Ramos (cell line): Measurements from ENCODE around the gene PPP1R18.
"Not testable (repeated sequence)": the region's sequence is repeated elsewhere in the genome, so short reads cannot be mapped to it uniquely, and the experiment has no call there.

Source experiments
- in situ Hi-C: fragments of 300-500 bp; cut with MboI; formaldehyde crosslinking; loops from one replicate; pipeline ENCODE4 v1.14.3; 2022; ENCODE audit warnings: low sequenced_read_pairs; ENCODE audit not compliant: unreplicated experiment

The PPP1R18 gene

DNA sequence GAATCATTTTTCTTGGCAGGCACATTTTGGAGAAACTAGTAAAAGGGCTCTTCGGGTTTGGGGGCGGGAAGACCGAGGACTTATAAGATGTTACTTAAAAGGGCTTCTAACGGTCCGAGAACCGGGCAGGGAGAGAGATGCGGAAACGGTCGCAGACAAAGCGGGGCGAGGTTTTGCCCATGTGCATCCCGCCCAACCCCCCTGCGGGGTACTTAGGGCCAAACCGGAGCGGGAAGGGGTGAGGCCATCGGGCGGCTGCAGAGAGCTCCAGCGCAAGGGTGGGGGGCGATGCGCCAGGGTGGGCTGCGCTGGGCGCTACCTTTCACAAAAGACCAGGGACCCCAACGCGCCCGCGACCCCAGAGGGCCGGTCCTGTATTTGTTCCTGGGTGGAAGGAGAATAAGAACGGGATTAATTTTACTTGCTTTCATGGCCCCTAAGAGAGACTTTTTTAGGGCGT is 34.3 kb upstream of the PPP1R18 start:
- in situ Hi-C loops: no loop called here

DNA sequence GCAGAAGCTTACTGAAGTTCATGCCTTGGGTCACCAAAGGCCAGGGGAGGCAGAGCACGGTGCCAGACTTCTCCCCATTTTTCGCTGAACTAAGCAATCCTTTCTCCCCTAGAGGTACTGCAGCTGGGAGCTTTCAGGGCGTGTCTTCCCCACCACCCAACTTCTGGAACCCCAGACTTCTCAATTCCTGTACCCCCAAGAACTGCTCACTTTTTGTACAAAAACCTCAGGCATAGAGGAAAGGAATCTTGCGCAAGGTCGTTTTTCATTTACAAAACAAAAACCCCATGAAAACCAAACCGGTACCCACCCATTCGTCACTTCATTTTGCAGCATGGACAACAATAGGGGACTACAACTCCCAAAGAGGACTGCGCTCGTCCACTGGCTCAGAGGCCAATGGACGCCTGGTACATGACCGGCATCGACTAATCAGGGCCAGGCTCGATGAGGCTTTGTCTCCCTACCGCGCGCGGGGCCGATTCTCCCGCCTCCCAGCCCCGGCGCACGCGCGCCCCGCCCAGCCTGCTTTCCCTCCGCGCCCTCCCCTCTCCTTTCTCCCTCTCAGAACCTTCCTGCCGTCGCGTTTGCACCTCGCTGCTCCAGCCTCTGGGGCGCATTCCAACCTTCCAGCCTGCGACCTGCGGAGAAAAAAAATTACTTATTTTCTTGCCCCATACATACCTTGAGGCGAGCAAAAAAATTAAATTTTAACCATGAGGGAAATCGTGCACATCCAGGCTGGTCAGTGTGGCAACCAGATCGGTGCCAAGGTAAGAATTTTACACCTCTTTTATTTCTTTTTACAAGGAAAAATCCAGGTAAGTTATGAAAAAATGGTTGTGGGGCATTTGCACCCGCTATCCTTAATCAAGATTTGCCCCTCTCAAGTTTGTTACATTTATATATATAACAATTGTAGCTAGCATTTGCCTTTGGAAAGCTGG is 33.6 kb upstream of the PPP1R18 start, which contains the start of gene TUBB:
TUBB (plus strand) TSS at position 562 of the 947 bp plus-strand sequence; CDS start at position 717, 155 bp downstream.
- in situ Hi-C loops: no loop called here

DNA sequence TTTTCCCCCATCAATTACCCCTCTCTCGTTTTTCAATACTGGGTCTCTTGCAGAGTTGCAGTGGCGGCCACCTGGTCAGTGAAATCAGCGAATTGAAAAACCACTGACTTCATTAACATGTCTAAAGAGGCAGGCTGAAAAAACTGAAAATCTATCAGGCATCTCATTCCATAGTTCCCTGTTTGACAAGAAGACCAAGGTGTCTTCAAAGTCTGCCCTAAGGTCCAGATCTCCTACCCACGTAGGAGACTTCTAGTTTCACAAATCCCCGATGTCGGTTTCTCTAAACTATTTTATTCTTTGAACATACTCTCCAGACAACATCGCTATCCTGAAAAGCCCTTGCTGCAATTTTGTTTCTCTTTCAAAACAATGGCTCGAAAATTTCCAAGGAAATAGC is 32.9 kb upstream of the PPP1R18 start:
- in situ Hi-C loops: no loop called here

DNA sequence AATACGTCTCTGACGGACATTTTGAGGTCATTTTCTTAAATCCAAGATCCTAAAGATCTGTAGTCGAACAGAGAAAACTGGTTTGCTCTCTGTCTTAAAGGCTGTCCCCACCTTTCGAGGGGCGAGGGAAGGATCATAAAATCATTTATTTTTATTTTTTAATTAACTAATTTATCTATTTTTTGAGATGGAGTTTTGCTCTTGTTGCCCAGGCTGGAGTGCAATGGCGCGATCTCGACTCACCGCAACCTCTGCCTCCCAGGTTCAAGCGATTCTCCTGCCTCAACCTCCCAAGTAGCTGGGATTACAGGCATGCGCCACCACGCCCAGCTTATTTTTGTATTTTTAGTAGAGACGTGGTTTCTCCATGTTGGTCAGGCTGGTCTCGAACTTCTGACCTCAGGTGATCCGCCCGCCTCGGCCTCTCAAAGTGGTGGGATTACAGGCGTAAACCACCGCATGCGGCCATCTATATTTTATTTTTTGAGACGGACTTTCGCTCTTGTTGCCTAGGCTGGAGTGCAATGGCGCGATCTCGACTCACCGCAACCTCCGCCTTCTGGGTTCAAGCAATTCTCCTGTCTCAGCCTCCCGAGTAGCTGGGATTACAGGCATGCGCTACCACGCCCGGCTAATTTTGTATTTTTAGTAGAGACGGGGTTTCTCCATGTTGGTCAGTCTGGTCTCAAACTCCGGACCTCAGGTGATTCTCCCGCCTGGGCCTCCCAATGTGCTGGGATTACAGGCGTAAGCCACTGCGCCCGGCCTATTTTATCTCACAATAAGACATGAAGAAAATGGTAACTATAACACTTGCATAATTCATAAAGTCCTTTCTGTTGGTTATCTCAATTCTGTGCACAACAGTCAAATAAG is 31.6 kb upstream of the PPP1R18 start:
- in situ Hi-C loops: not testable (repeated sequence)

DNA sequence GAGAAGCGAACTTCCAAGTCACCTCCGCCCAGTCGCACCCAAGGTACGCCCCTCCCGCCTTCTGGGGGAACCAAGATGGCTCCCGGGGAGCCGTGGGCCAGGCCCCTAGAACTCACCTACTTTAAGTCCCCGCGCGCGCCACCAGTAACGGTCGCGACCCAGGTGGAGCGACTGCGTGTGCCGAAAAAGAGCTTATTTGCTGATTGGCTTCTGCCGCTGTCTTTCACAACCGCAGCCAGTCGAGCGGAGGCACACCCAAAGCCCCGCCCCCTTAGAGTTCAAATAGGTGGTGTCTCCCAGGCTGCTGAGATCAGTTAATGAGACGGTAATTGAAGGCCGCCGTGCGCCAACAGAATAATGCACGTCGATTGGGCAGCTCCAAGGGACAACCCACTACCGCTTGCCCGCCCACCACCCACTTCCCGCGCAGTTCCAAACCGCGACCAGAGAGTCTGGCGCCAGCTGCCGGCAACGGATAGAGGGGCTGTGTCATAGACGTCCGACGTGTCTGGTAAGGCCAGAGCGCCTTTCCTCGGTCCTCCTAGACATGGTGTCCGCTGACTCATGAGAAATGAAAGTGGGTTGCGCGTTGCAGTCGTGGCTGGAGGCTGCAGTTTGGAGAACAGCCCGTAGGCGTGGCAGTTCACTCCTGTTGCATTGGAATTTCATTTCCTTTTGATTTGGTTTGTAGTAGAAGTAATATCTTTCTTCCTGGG is 30.8 kb upstream of the PPP1R18 start, which contains the start of gene MDC1:
MDC1 (minus strand) TSS at position 153 of the 716 bp plus-strand sequence. CDS start 2,106 bp downstream, outside the sequence.
- in situ Hi-C loops: no loop called here

DNA sequence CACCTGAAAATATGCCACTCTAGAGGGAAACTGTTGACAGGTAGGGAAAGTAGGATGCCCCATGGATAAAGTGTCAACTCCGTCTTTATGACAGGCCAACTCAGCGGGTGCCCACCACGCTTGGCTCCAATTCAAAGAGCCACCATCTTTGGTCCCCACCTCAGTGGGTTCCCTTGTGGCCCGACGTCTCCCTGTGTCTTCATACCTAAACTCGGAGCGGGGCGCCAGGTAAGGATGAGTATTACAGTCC is 30.4 kb upstream of the PPP1R18 start:
- in situ Hi-C loops: no loop called here

DNA sequence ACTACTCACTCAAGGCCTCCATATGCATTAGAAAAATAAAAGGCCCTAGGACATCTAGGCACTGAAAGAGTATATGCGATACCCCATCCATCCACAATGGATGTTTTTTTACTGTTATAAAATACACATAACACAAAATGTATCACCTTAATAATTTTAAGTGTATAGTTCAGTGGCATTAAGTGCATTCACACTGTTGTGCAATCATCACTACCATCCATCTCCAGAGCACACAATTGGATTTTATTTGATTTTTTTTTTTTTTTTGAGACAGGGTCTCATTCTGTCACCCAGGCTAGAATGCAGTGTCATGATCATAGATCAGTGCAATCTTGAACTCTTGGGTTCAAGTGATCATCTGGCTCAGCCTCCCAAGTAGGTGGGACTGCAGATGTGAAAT is 27.8 kb upstream of the PPP1R18 start:
- in situ Hi-C loops: no loop called here

DNA sequence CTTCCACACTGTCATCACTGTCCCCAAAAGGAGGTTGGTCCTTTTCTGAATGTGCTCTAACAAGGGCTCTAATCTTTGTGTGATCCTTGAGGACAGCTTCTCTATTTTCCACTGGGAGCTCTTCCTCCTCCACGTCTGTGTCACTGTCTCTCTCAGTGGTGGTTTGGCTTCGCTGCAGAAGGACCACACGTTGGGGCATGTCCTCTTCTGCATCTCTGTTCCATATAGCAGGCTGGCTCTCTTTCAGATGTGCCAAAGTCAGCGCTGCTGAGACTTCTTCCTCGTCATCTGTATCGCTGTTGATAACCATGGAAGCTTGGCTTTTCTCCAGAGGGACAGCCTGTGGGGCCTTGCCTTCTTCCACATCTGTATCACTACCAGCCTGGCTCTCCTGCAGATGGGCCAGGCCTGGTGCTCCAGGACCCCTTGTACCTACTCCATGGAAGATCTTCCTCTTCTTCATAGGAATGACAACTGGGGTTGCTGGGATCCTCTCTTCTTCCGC is 26.0 kb upstream of the PPP1R18 start:
- in situ Hi-C loops: no loop called here

DNA sequence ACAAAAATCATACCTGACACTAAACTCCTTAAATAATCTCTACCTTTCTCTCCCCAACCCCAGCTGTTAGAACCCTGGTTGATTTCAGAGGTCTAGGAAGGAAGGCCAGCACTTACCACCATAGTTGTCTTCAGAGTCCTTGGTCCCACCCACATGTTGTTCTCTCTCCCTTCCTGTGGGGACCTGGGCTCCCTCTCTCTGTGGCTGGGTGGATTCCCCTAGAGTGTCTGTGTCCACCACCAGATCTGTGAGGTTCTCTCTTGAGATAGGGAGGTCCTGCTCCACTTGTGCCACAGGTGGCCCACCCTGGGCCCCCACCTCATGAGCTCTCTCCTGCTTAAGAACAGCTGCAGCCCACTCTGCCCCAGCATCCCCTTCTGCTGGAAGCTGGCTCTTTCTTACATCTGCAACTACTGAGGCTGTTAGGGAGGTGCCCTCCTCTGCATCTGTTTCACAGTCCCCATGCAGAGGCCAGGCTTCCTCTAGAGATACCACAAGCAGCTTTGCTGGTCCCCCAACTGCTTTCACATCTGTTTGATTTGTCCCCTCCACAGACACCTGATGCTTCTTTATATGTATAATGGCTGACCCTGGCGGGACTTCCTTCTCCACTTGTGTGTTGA is 25.4 kb upstream of the PPP1R18 start:
- in situ Hi-C loops: no loop called here

DNA sequence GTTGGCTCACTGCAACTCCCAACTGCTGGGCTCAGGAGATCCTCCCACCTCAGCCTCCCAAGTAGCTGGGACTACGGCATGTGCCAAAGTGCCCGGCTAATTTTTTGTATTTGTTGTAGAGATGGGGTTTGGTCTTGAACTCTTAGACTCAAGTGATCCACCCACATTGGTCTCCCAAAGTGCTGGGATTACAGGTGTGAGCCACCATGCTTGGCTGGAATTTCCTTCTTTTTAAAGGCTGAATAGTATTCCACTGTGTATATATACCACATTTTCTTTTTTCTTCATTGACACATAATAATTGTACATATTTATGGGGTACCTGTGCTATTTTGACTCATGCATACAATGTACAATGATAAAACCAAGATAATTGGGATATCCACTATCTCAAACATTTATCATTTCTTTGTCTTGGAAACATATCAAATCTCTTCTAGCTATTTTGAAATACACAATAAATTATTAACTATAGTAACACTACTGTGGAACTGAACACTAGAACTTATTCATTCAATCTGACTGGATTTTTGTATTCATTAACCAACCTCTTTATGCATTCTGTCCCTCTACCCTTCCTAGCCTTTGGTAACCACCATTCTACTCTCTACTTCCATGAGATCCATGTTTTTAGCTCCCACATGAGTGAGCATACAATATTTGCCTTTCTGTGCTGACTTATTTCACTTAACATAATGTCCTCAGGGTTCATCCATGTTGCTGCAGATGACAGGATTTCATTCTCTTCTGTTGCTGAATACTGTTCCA is 22.8 kb upstream of the PPP1R18 start:
- in situ Hi-C loops: no loop called here

DNA sequence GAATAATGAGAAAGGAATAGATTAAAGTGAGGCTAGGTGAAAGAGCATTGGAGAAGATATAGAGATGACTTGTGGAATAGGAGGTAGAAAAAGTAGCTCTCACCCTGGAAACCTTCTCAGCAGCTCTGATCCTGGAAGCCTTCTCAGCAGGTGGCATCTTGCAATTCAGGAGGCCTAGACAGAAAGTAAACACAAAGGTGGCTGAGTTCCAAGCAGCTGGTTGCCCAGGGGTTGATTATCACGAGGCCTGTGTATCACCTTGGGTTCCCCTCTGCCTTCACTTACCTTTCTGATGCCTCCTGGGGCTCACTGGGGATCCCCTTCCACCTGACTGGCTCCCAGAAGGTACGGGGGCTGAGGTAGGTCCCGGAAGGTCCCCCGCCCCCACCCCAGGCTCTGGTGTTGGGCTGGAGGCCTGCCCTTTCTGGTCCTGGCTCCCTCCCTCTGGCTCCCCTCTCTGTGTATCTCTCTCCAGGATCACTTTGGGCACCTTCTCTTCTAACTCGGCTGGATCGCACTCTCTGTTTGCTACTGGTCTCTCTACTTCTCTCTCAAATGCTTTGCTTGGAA is 20.9 kb upstream of the PPP1R18 start:
- in situ Hi-C loops: no loop called here

DNA sequence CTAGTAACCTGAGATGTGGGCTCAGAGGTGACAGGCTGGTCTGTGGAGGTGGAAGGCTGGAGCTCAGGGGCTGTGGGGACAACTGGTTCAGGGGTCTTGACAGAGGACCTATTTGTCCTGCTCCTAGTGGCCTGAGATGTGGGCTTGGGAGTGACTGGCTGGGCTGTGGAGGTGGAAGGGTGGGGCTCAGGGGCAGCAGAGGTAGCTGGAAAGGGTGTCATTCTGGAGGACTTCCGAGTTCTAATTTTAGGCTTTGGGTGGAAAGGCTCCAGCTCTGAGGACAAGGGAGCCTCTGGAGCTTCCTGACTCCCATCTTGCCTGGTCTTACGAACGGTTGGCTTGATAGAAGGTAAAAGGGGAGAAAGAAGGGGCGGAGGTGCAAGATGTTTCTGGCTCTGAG is 19.2 kb upstream of the PPP1R18 start:
- in situ Hi-C loops: no loop called here

DNA sequence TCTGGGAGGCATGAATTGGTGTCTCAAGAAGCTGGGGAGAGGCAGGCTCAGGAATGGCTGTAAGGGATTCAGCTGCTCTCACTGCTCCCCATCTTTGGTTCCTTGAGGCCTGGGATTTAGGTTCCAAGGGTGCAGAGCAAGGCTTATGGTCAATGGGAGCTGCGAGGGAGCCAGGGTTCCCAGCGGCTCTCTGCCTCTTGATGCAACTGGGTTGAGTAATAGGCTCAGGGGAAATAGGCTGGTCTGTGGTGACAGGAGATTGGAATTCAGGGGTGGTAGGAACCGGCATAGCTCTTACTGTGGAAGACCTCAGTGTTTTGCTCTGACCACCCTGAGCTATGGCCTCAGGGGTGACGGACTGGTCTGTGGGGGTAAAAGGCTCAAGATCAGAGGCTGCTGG is 17.4 kb upstream of the PPP1R18 start:
- in situ Hi-C loops: no loop called here

DNA sequence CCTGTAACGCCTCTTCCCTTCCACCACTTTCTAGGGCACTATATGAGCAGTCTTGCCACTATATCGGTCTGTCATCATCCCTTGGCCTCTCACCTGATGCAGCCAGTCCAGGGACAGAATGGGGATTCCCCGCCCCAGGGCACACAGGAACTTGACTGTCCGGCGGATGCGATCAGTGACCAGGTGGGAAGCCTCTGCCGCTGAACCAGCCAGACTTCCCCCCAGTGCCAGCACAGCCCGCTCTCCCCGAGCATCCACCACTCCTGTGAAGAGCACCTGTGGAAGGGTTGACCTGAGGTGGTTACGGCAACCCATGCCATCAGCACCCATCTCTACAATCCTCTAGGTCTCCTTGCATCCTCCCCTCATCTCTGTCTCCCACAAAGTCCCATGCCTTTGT is 16.6 kb upstream of the PPP1R18 start:
- in situ Hi-C loops: no loop called here

DNA sequence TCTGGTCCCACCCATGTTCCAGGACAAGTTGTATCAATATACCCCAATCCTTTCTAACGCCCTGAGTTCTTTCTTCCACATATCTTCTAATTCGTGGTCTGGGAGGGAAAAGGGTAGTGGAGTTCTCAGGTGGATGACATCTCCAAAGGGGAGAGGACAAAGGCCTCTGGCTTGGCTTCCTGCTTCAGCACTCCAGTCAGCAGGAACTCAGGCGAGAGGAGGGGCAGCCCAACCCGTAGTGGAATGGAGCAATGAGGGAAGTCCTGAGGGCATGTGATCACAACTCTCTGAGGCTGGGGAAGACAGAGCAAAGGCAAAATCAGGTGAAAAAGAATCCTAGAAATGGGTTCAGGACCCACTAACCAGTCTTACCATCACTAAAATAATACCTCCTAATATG is 13.9 kb upstream of the PPP1R18 start:
- in situ Hi-C loops: no loop called here

DNA sequence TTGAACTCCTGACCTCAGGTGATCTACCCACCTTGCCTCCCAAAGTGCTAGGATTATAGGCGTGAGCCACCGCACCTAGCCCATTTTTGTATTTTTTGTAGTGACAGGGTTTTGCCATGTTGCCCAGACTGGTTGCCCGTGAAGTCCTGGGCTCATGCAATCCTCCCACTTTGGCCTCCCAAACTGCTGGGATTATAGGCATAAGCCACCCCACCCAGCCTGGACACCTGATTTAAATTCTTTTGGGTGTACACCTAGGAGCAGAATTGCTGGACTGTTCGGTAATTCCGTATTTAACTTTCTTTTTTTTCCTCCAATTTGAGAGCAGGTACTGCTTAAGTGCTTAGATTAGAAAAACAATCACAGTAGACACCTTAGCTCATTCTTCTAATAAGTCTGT is 10.0 kb upstream of the PPP1R18 start:
- in situ Hi-C loops: no loop called here

DNA sequence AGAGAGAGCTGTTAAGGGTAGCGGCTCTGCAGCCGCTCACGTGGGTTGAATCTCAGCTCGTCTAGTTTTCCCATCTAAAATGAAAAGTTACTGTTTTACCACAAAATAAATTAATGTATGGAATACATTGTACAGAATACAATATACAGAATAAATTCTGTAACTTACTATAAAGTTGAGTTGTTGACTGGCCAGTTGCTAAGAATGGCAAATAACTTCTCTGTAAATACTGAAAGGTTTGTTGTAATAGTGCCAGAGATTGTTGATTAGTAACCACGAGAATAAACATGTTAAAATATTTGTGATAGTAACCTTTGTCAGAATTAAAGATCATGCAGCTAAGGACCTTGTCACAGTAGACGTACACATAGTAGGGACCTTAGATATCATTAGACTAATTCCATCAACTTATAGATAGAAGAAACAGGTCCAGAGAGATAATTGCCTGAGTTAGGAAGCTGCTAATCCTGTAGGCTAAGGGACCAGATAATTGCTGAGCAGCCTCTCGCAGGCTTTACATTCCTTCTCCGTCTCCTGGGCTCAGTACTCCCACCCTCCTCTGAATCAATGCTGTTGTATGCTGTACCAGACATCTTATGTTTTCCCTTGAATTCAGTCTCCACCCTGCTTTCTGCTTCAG is 4.9 kb upstream of the PPP1R18 start:
- in situ Hi-C loops: no loop called here
